H1 (cell line): ENCODE data around the gene KDM6A. TPM values are rescaled to one million over a fixed set of nuclear protein-coding genes. Genes with fewer than 3 reads are reported as not detected.

Source experiments
- CTCF ChIA-PET: fragments of 300-600 bp; sonication (Branson Sonifier 250); formaldehyde crosslinking; loops from one replicate; lab custom pipeline; 2021; ENCODE audit not compliant: partially characterized antibody; lab: Charles Lee
- POLR2A ChIA-PET: fragments of 300-600 bp; sonication (Branson Sonifier 250); formaldehyde crosslinking; loops from one replicate; lab custom pipeline; 2021; ENCODE audit warnings: inconsistent platforms; ENCODE audit not compliant: partially characterized antibody; lab: Charles Lee
- DNase-seq, 2 experiments: peaks; one replicate each; pipeline versions ENCODE4 v3.0.0 to v3.0.0-alpha.2; 2010 to 2022; ENCODE audit warnings: low spot score in 2 of 2, low read depth in 1 of 2, mixed read lengths in 1 of 2
- FAIRE-seq: peaks from 2 replicates; lab custom pipeline; 2011; peaks lifted over from hg19 to GRCh38; lab: Jason Lieb, UNC
- H2AFZ ChIP-seq: 2 replicates; pipeline ENCODE4 v1.8.1; 2012; ENCODE audit warnings: low read length, inconsistent platforms
- H2AK5ac ChIP-seq: 2 replicates; pipeline ENCODE4 v1.6.1; 2013; ENCODE audit warnings: low read depth, low read length
- H2BK120ac ChIP-seq: replicated peaks from 2 replicates; pipeline ENCODE3; 2013; ENCODE audit warnings: low read depth, low read length, inconsistent platforms
- H2BK12ac ChIP-seq: 2 replicates; pipeline ENCODE4 v1.6.1; 2013; ENCODE audit warnings: low read depth, low read length
- H2BK15ac ChIP-seq: 2 replicates; pipeline ENCODE4 v1.6.1; 2013; ENCODE audit warnings: low read length
- H2BK20ac ChIP-seq: 2 replicates; pipeline ENCODE4 v1.6.1; 2013; ENCODE audit warnings: low read length
- H2BK5ac ChIP-seq: 2 replicates; pipeline ENCODE4 v1.6.1; 2013; ENCODE audit warnings: low read depth, low read length
- H3K14ac ChIP-seq: 2 replicates; pipeline ENCODE4 v1.6.1; 2013; ENCODE audit warnings: inconsistent platforms; ENCODE audit not compliant: insufficient read length
- H3K18ac ChIP-seq: 2 replicates; pipeline ENCODE4 v1.6.1; 2013; ENCODE audit warnings: low read length; ENCODE audit errors: extremely low read depth
- H3K23ac ChIP-seq: 2 replicates; pipeline ENCODE4 v1.6.1; 2013; ENCODE audit warnings: inconsistent platforms; ENCODE audit not compliant: insufficient read length
- H3K23me2 ChIP-seq: 2 replicates; pipeline ENCODE4 v1.6.1; 2013; ENCODE audit warnings: low read depth, low read length
- H3K27ac ChIP-seq: 2 replicates; pipeline ENCODE4 v1.6.1; 2011; ENCODE audit warnings: low read depth, low read length, inconsistent platforms
- H3K27me3 ChIP-seq, 4 experiments: replicated peaks in 1 of 4; 1 replicate in 1 of 4; 2 replicates in 3 of 4; pipeline versions ENCODE4 v1.6.1 to v1.8.1; 2011 to 2013; ENCODE audit warnings: low read length in 3 of 4, mild to moderate bottlenecking in 3 of 4, inconsistent platforms in 2 of 4, mixed read lengths in 2 of 4, moderate library complexity in 1 of 4; ENCODE audit not compliant: control insufficient read depth in 3 of 4, insufficient read depth in 3 of 4; ENCODE audit errors: extremely low read depth in 1 of 4
- H3K36me3 ChIP-seq, 4 experiments: 2 replicates each; pipeline versions ENCODE4 v1.6.1 to v1.8.1; 2011 to 2013; ENCODE audit warnings: mild to moderate bottlenecking in 4 of 4, low read length in 3 of 4, moderate library complexity in 2 of 4, control low read depth in 1 of 4, inconsistent platforms in 1 of 4; ENCODE audit not compliant: insufficient read depth in 4 of 4, control insufficient read depth in 2 of 4
- H3K4ac ChIP-seq: replicated peaks from 2 replicates; pipeline ENCODE3; 2013; ENCODE audit warnings: low read length, low read depth, mixed read lengths, inconsistent platforms; ENCODE audit not compliant: insufficient read length
- H3K4me1 ChIP-seq, 4 experiments: replicated peaks in 1 of 4; 1 replicate in 1 of 4; 2 replicates in 3 of 4; pipeline versions ENCODE4 v1.6.1 to v1.8.1; 2011 to 2013; ENCODE audit warnings: low read length in 3 of 4, inconsistent platforms in 2 of 4, mixed read lengths in 1 of 4; ENCODE audit not compliant: insufficient read depth in 4 of 4, control insufficient read depth in 3 of 4
- H3K4me2 ChIP-seq, 2 experiments: 2 replicates each; pipeline versions ENCODE4 v1.6.1 to v1.8.1; 2011 to 2013; ENCODE audit warnings: low read depth in 2 of 2, low read length in 2 of 2, control low read depth in 1 of 2, inconsistent platforms in 1 of 2, mild to moderate bottlenecking in 1 of 2; ENCODE audit not compliant: insufficient read depth in 1 of 2
- H3K4me3 ChIP-seq, 4 experiments: fragments of 200-600, 300-600 bp in 1 of 4; sonication (generic), shearing (Covaris generic), sonication (Bioruptor Twin) in 1 of 4; 2 replicates each; pipeline versions ENCODE4 v1.5.1 to v1.8.1; 2011 to 2016; ENCODE audit warnings: low read length in 4 of 4, low read depth in 3 of 4, control low read depth in 2 of 4, inconsistent platforms in 2 of 4, mild to moderate bottlenecking in 2 of 4, mixed read lengths in 1 of 4, moderate library complexity in 1 of 4; ENCODE audit not compliant: insufficient read depth in 2 of 4; ENCODE audit errors: extremely low read depth in 1 of 4
- H3K56ac ChIP-seq: replicated peaks from 2 replicates; pipeline ENCODE3; 2013; ENCODE audit warnings: low read depth, mild to moderate bottlenecking, mixed read lengths, low read length, inconsistent platforms; ENCODE audit not compliant: insufficient read length
- H3K79me1 ChIP-seq: 2 replicates; pipeline ENCODE4 v1.6.1; 2013; ENCODE audit warnings: low read depth, low read length, control low read depth
- H3K79me2 ChIP-seq, 2 experiments: 2 replicates each; pipeline versions ENCODE4 v1.6.1 to v1.8.1; 2012 to 2013; ENCODE audit warnings: low read length in 2 of 2, mild to moderate bottlenecking in 2 of 2, inconsistent platforms in 1 of 2; ENCODE audit not compliant: insufficient read depth in 2 of 2, control insufficient read depth in 1 of 2
- H3K9ac ChIP-seq, 4 experiments: replicated peaks in 1 of 4; 1 replicate in 1 of 4; 2 replicates in 3 of 4; pipeline versions ENCODE4 v1.6.1 to v1.8.1; 2011 to 2013; ENCODE audit warnings: low read depth in 3 of 4, low read length in 3 of 4, control low read depth in 2 of 4, mild to moderate bottlenecking in 2 of 4, moderate library complexity in 2 of 4, inconsistent platforms in 1 of 4; ENCODE audit errors: extremely low read depth in 1 of 4
- H3K9me3 ChIP-seq, 2 experiments: 2 replicates each; pipeline versions ENCODE4 v1.6.1 to v1.8.1; 2012 to 2013; ENCODE audit warnings: mild to moderate bottlenecking in 2 of 2, moderate library complexity in 2 of 2, control low read depth in 1 of 2, inconsistent platforms in 1 of 2, low read depth in 1 of 2, low read length in 1 of 2, mixed read lengths in 1 of 2; ENCODE audit not compliant: insufficient read depth in 2 of 2
- H4K20me1 ChIP-seq, 2 experiments: replicated peaks in 1 of 2; 2 replicates each; pipeline versions ENCODE3 to v1.8.1; 2011 to 2013; ENCODE audit warnings: inconsistent platforms in 2 of 2, low read length in 2 of 2, mild to moderate bottlenecking in 1 of 2; ENCODE audit not compliant: insufficient read depth in 2 of 2, control insufficient read depth in 1 of 2
- H4K5ac ChIP-seq: 2 replicates; pipeline ENCODE4 v1.6.1; 2013; ENCODE audit warnings: low read length, low read depth, mixed read lengths, inconsistent platforms; ENCODE audit not compliant: insufficient read length
- H4K8ac ChIP-seq: 2 replicates; pipeline ENCODE4 v1.8.0; 2013; ENCODE audit warnings: mild to moderate bottlenecking, moderate library complexity, low read length, inconsistent platforms; ENCODE audit not compliant: insufficient read depth; ENCODE audit errors: extremely low read depth
- H4K91ac ChIP-seq: replicated peaks from 2 replicates; pipeline ENCODE3; 2013; ENCODE audit warnings: low read length, mixed read lengths, inconsistent platforms; ENCODE audit not compliant: insufficient read length
- JUND ChIP-seq: IDR thresholded peaks from 2 replicates; pipeline ENCODE4 v1.6.1; 2011; ENCODE audit warnings: mild to moderate bottlenecking, improper control_type of control experiment, low read length
- MAFK ChIP-seq: IDR thresholded peaks from 2 replicates; pipeline ENCODE4 v1.6.1; 2012; ENCODE audit warnings: low read depth, mild to moderate bottlenecking, improper control_type of control experiment, low read length
- NANOG ChIP-seq: IDR thresholded peaks from 2 replicates; pipeline ENCODE4 v1.6.1; 2011; ENCODE audit warnings: low read length, low read depth, mild to moderate bottlenecking, inconsistent platforms; ENCODE audit not compliant: insufficient read depth, poor library complexity, severe bottlenecking
- POLR2AphosphoS5 ChIP-seq: IDR thresholded peaks from 2 replicates; pipeline ENCODE4 v1.6.1; 2011; ENCODE audit warnings: low read depth, low read length
- RBBP5 ChIP-seq: IDR thresholded peaks from 2 replicates; pipeline ENCODE4 v1.7.1; 2012; ENCODE audit warnings: low read depth, mild to moderate bottlenecking, inconsistent platforms, low read length, moderate library complexity, borderline replicate concordance
- SIN3A ChIP-seq, 2 experiments: IDR thresholded peaks in 1 of 2; conservative IDR thresholded peaks in 1 of 2; 2 replicates each; pipeline ENCODE4 v1.6.1; 2011 to 2012; ENCODE audit warnings: low read length in 2 of 2, improper control_type of control experiment in 1 of 2, low read depth in 1 of 2, mild to moderate bottlenecking in 1 of 2
- SIX5 ChIP-seq: IDR thresholded peaks from 2 replicates; pipeline ENCODE4 v1.6.1; 2011; ENCODE audit warnings: mild to moderate bottlenecking, low read depth, low read length
- TBP ChIP-seq: IDR thresholded peaks from 2 replicates; pipeline ENCODE4 v1.6.1; 2011; ENCODE audit warnings: low read depth, low read length, improper control_type of control experiment
- WGBS, 2 experiments: shearing (Covaris generic) in 1 of 2; methylation state at CpG; one replicate each; pipeline versions ENCODE4 v1.1.6 to v1.1.7; 2013 to 2015; ENCODE audit warnings: low lambda C conversion rate in 2 of 2, mixed read lengths in 2 of 2, inconsistent platforms in 1 of 2, low coverage in 1 of 2, missing lambda C conversion rate in 1 of 2; ENCODE audit not compliant: insufficient replicate concordance in 2 of 2, insufficient coverage in 1 of 2, insufficient read length in 1 of 2; ENCODE audit errors: extremely low coverage in 1 of 2, missing lambda C conversion rate in 1 of 2; 5-methylcytosine and 5-hydroxymethylcytosine counted together
- polyA plus RNA-seq, 7 experiments: library from polyadenylated mRNA; depleted of rRNA in 3 of 7; stranded (reverse) in 5 of 7; unstranded in 2 of 7; fragments of >200 nt in 5 of 7; fragments of 200-250 nt in 2 of 7; gene quantifications; 1 replicate in 5 of 7; 2 replicates in 1 of 7; 4 replicates in 1 of 7; pipeline versions ENCODE4 v1.2.1 to v1.2.3, GENCODE V29; 2011 to 2013; ENCODE audit warnings: missing spikeins in 2 of 7, mixed read lengths in 2 of 7
- total RNA-seq: library from RNA; stranded (reverse); fragmentation: NEBNext Ultra II Directional; extraction: Animal tissue kit (Norgen Biotek cat#: 25700); gene quantifications from 2 replicates; pipeline ENCODE4 v1.2.1, GENCODE V29; 2021
- TF ChIP-seq, protein P1 (sequence below), 3 experiments: IDR thresholded peaks; 1 replicate in 2 of 3; 2 replicates in 1 of 3; pipeline versions ENCODE4 v1.5.1 to v1.6.1; 2011; ENCODE audit warnings: low read length in 3 of 3, mild to moderate bottlenecking in 3 of 3, inconsistent platforms in 2 of 3, low read depth in 1 of 3, moderate library complexity in 1 of 3; ENCODE audit not compliant: insufficient read depth in 1 of 3; ENCODE audit errors: control extremely low read depth in 1 of 3
- TF ChIP-seq, protein P2 (sequence below): IDR thresholded peaks from 2 replicates; pipeline ENCODE4 v1.6.1; 2012; ENCODE audit warnings: low read length, inconsistent platforms

Gene KDM6A
- total and polyA plus RNA-seq, 2 of the 8 experiments (the other 6 are each of a cell fraction or from before 2014, with no cell fraction given): 43.5 to 58.4 TPM

DNA sequence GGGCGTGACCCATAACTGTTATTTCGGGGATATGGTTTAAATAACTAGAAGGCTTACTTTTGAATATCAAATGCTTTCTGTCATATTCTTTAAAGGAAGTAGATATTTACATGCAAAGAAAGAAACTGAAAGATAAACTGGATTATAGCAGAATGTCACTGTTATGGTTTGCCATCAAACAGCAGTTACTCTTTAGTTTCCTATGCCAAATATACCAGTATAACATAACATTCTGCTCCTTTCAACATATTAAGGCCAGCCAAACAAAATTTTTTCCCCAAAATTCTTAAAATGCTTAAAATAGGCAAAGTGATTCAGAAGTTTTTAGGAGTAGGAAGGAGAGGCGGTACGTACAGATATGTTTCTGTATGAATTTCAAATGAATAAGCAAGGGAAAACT lies 27.0 kb downstream of the KDM6A start:
- no peak overlapping the region for H3K14ac ChIP-seq
- no peak overlapping the region for H2BK120ac ChIP-seq
- FAIRE-seq (no peak), DNase-seq (no peak)
- no peak overlapping the region for H2BK5ac ChIP-seq
- H3K4ac ChIP-seq: no peak overlapping the region
- H3K79me2 ChIP-seq: peaks cover 10 to 100% of the 10 kb centered on the region in 2 experiments
- no peak overlapping the region for H3K27ac ChIP-seq
- H4K8ac ChIP-seq: no peak overlapping the region
- no peaks in the 10 kb centered on the region for H3K79me1 ChIP-seq
- 100% methylated on average over 4 of the region's 4 CpGs; no CpG with 5 or more reads in 1 of the 2 experiments for WGBS, 2 experiments
- H3K23ac ChIP-seq: no peak overlapping the region
- H3K23me2 ChIP-seq: no peaks in the 10 kb centered on the region
- ChIA-PET CTCF (no interaction called here), POLR2A (interaction anchor here (0.7 to 1.9 kb wide), 4 partner anchors 10 to 378 kb away, joined by 3 to 4 read pairs (median 4); no protein-coding TSS in a partner anchor)
- H4K5ac ChIP-seq: no peak overlapping the region
- H3K18ac ChIP-seq: no peak overlapping the region
- no peak overlapping the region for H2AK5ac ChIP-seq
- H3K4me1 ChIP-seq: peaks cover 0 to 11% (median 3%) of the 10 kb centered on the region in 4 experiments; a peak in 3 of 7 replicates
- no peak overlapping the region for H3K9ac ChIP-seq
- H2AFZ ChIP-seq: no peak overlapping the region
- no peaks in the 10 kb centered on the region for H3K9me3 ChIP-seq
- H2BK12ac ChIP-seq: no peak overlapping the region
- H3K4me2 ChIP-seq: no peak overlapping the region
- H3K36me3 ChIP-seq: no peaks in the 10 kb centered on the region
- no peak overlapping the region for H3K4me3 ChIP-seq
- no peak overlapping the region for H2BK15ac ChIP-seq
- peaks cover 0 to 6% of the 10 kb centered on the region in 2 experiments for H4K20me1 ChIP-seq
- no peak overlapping the region for H3K56ac ChIP-seq
- no peak overlapping the region for H2BK20ac ChIP-seq
- no peak overlapping the region for H4K91ac ChIP-seq
- H3K27me3 ChIP-seq: no peaks in the 10 kb centered on the region
- no peak for TF ChIP-seq POLR2AphosphoS5
- no peak for TF ChIP-seq SIN3A (conservative IDR thresholded peaks at IDR 0.05 in 1 of 2, IDR thresholded peaks at IDR 0.05 in 1 of 2; ENCODE audit: low read depth in 1 of 2, low read length in 2 of 2)
- no peak for TF ChIP-seq TBP
- TF ChIP-seq MAFK: no peak
- no peak for TF ChIP-seq RBBP5
- no peak for TF ChIP-seq NANOG
- TF ChIP-seq JUND: no peak
- TF ChIP-seq, protein P1, sequence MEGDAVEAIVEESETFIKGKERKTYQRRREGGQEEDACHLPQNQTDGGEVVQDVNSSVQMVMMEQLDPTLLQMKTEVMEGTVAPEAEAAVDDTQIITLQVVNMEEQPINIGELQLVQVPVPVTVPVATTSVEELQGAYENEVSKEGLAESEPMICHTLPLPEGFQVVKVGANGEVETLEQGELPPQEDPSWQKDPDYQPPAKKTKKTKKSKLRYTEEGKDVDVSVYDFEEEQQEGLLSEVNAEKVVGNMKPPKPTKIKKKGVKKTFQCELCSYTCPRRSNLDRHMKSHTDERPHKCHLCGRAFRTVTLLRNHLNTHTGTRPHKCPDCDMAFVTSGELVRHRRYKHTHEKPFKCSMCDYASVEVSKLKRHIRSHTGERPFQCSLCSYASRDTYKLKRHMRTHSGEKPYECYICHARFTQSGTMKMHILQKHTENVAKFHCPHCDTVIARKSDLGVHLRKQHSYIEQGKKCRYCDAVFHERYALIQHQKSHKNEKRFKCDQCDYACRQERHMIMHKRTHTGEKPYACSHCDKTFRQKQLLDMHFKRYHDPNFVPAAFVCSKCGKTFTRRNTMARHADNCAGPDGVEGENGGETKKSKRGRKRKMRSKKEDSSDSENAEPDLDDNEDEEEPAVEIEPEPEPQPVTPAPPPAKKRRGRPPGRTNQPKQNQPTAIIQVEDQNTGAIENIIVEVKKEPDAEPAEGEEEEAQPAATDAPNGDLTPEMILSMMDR (IDR thresholded peaks at IDR 0.05; ENCODE audit: control extremely low read depth in 1 of 3, insufficient read depth in 1 of 3, low read depth in 1 of 3, low read length in 3 of 3): no peak
- TF ChIP-seq, protein P2, sequence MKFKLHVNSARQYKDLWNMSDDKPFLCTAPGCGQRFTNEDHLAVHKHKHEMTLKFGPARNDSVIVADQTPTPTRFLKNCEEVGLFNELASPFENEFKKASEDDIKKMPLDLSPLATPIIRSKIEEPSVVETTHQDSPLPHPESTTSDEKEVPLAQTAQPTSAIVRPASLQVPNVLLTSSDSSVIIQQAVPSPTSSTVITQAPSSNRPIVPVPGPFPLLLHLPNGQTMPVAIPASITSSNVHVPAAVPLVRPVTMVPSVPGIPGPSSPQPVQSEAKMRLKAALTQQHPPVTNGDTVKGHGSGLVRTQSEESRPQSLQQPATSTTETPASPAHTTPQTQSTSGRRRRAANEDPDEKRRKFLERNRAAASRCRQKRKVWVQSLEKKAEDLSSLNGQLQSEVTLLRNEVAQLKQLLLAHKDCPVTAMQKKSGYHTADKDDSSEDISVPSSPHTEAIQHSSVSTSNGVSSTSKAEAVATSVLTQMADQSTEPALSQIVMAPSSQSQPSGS: no peak
- no peak for TF ChIP-seq SIX5
